Myometrial cell (primary cell): Measurements from ENCODE around the gene CGGBP1. TPM values are rescaled to one million over a fixed set of nuclear protein-coding genes. Genes with fewer than 3 reads are reported as not detected.

ENCODE experiments used
- total RNA-seq: library from RNA; depleted of rRNA; stranded (reverse); fragments of >200 nt; gene quantifications from 2 replicates; pipeline ENCODE4 v1.2.3, GENCODE V29; 2015

CGGBP1 gene, protein sequence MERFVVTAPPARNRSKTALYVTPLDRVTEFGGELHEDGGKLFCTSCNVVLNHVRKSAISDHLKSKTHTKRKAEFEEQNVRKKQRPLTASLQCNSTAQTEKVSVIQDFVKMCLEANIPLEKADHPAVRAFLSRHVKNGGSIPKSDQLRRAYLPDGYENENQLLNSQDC
- total RNA-seq, result 37.5 and 38.8 TPM in 2 replicates

DNA sequence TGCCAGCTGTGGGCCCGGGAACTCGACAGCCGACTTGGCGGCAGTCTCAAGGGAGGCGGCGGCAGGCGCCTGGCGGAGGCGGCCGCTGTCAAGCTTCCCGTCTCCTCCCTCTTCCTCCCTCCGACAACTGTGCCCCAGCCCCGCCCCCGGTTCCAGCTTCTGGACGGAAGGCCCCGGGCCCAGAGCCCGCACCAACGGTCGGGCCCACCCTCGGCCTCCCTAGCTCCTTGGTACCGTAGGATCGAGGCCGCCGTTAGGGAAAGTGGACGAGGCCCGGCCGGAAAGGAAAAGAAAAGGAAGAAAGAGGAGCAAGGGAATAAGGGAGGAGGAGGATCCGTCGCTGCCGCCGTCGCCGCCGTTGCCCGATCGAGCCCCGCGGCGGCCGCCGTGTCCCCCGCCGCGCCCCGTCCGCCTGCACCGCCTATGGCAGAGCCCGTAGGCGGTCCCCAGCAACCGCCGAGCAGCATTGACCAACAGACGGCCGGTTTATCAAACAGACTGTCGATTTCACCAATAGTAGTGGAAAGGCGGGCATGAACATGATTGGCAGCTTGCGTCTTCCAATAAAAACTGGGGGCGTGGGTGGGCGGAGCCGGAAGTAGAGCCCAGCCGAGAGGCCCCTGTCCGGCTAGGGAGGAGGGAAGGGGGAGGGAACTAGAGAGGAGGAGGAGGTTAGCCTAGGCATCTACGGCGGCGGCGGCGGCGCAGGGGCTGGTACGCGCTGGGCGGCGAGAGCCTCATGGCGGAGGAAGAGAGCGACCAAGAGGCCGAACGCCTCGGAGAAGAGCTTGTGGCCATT lies at the start of gene CGGBP1, which contains the start of gene ZNF654:
Gene CGGBP1, minus strand, starts transcription at position 425 of the 799 bp plus-strand sequence. CDS start 3,029 bp downstream, outside the sequence.
Gene ZNF654, plus strand, starts transcription at position 675 of the 799 bp plus-strand sequence. Its CDS starts 65 bp downstream, at position 740.

Other genes starting within 250 kb of the CGGBP1 start
- gene ZNF654, start 250 bp upstream of the CGGBP1 start, total RNA-seq, result 4.9 and 5.3 TPM in 2 replicates
- 14.1 and 18.3 TPM in 2 replicates for gene C3orf38, start 91.0 kb upstream of the CGGBP1 start, total RNA-seq